OCI-LY3 (cell line): Measurements from ENCODE around the gene SLC30A1.
A peak's percentile ranks its signal among the peaks of the same experiment; 100 is the strongest.

ENCODE experiments used
- H2AFZ ChIP-seq: fragments of 200-600, 300-600 bp; shearing (Covaris generic); 2 replicates; pipeline ENCODE4 v1.6.0; 2014; ENCODE audit warnings: antibody characterized with exemption, low read depth, low read length
- H3K27ac ChIP-seq: fragments of 200-600, 300-600 bp; sonication (generic); 2 replicates; pipeline ENCODE4 v1.5.1; 2014; ENCODE audit warnings: mild to moderate bottlenecking, low read length, moderate library complexity, mixed read lengths
- H3K27me3 ChIP-seq: fragments of 200-600, 300-600 bp; sonication (generic); 2 replicates; pipeline ENCODE4 v1.6.1; 2014; ENCODE audit warnings: low read depth, low read length, mixed read lengths
- H3K36me3 ChIP-seq: fragments of 200-600, 300-600 bp; sonication (generic); replicated peaks from 2 replicates; pipeline ENCODE3; 2014; ENCODE audit warnings: low read depth, low read length, mixed read lengths
- H3K4me1 ChIP-seq: fragments of 300-600, 200-600 bp; sonication (generic); 2 replicates; pipeline ENCODE4 v1.6.1; 2014; ENCODE audit warnings: low read length, mixed read lengths
- H3K4me2 ChIP-seq: fragments of 200-600, 300-600 bp; sonication (generic); 2 replicates; pipeline ENCODE4 v1.6.1; 2014; ENCODE audit warnings: low read length, mixed read lengths
- H3K4me3 ChIP-seq: fragments of 300-600, 200-600 bp; sonication (generic); 2 replicates; pipeline ENCODE4 v1.5.1; 2014; ENCODE audit warnings: antibody characterized with exemption, mild to moderate bottlenecking, low read length, moderate library complexity
- H3K79me2 ChIP-seq: fragments of 300-600, 200-600 bp; shearing (Covaris generic); 2 replicates; pipeline ENCODE4 v1.6.1; 2014; ENCODE audit warnings: mild to moderate bottlenecking, low read length, mixed read lengths
- H3K9ac ChIP-seq: fragments of 300-600, 200-600 bp; shearing (Covaris generic); 2 replicates; pipeline ENCODE4 v1.6.0; 2014; ENCODE audit warnings: mild to moderate bottlenecking, low read length, moderate library complexity
- H3K9me3 ChIP-seq: fragments of 200-600, 300-600 bp; shearing (Covaris generic); 2 replicates; pipeline ENCODE4 v1.6.1; 2014; ENCODE audit warnings: low read length, mixed read lengths; ENCODE audit not compliant: insufficient read depth
- H4K20me1 ChIP-seq: fragments of 200-600, 300-600 bp; sonication (generic); 2 replicates; pipeline ENCODE4 v1.6.1; 2016; ENCODE audit warnings: low read length, mixed read lengths; ENCODE audit not compliant: insufficient read depth
- EZH2phosphoT487 ChIP-seq: fragments of 200-600 bp; shearing (Covaris generic); IDR thresholded peaks from 2 replicates; pipeline ENCODE4 v1.6.1; 2018; ENCODE audit warnings: antibody characterized with exemption, mixed run types, low read depth
- TF ChIP-seq, protein P1 (sequence below): fragments of 200-600, 300-600 bp; sonication (generic); IDR thresholded peaks from 2 replicates; pipeline ENCODE4 v1.5.1; 2014; ENCODE audit warnings: antibody characterized with exemption, low read length, low read depth

The SLC30A1 gene

DNA sequence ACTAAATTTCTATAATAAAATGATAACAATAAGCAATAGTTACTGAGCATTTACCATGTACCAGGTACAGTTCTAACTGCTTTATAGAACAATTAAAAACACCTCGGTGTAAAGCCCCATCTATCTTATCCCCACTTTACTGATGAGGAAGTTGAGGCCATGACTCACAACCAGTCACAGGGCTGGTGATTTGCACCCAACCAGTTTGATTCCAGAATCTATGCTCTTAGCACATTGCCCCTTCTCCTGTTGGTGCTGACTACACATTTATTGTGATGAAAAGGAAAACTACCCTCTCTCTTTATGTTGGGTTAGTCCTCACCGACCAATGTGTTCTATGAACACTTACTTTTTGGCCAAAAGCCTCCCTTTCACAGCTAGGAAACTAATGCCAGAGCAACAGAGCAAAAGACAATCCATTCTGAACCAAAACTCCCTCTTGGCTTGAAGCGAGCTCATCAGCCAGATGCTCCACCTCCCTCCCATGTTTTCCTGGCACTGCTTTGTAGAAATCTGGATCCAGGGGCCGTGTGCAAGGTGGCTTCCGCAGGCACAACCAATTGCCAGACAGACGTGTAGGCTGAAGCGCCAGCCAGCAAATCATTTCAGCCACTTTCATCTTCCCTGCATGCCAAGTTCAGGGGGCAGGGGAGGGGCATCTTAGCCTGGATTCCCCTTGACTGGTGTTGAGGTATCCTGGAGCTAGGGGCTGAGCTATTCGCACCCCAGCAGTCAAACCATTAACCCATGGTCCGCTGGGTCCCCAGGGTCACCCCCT is 32.0 kb upstream of the SLC30A1 start:
- peaks cover 6% of the 10 kb centered on the region for H3K4me1 ChIP-seq

DNA sequence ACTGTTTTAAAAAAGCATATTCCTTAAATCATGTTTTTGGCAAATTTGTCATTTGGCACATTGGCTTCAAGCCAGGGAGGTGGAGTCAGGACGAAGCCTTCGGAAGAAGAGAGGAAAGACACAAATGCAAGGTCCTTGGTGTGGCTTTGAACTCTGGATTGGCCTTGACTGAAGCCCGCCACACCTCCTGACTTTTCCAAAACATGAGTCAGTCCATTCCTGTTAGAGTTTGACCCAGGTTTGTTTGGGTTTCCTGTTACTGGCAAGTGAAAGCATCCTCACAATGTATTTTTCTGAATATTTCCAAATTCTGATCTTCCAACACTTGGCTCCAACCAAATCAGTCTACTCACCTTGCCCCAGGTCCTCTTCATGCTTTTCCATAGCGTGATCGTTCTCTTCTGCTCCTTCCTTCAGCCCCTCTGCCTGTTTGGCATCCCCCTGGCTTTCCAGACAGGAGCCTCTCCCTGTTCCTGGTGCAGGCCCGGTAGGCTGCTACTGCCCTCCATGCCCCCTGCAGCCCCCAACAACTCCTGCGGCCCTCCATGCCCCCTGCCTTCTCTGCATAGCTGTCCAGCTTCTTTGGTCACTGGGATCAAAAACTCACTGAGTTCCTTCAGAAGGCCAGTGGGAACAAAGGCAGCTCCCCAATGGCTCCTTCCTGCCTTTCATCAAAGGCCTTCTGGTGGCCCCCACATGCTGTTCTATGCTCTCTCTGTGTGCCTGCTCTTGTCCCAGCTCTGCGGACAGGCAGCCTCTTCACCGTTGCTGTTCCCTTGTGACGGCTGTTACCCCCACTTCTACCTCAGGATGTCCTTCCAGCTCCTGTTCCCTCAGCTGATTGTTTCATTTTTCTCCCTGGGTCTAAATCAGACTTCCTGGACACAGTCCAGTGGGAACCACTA is 30.4 kb upstream of the SLC30A1 start:
- no peaks in the 10 kb centered on the region for H3K27me3 ChIP-seq
- no peaks in the 10 kb centered on the region for H4K20me1 ChIP-seq
- H3K4me3 ChIP-seq, result no peak overlapping the region
- H3K79me2 ChIP-seq, result peaks cover 13% of the 10 kb centered on the region
- no peak overlapping the region for H3K27ac ChIP-seq
- H3K9ac ChIP-seq, result no peak overlapping the region
- H3K4me1 ChIP-seq, result peaks cover 17% of the 10 kb centered on the region
- TF ChIP-seq, protein P1, sequence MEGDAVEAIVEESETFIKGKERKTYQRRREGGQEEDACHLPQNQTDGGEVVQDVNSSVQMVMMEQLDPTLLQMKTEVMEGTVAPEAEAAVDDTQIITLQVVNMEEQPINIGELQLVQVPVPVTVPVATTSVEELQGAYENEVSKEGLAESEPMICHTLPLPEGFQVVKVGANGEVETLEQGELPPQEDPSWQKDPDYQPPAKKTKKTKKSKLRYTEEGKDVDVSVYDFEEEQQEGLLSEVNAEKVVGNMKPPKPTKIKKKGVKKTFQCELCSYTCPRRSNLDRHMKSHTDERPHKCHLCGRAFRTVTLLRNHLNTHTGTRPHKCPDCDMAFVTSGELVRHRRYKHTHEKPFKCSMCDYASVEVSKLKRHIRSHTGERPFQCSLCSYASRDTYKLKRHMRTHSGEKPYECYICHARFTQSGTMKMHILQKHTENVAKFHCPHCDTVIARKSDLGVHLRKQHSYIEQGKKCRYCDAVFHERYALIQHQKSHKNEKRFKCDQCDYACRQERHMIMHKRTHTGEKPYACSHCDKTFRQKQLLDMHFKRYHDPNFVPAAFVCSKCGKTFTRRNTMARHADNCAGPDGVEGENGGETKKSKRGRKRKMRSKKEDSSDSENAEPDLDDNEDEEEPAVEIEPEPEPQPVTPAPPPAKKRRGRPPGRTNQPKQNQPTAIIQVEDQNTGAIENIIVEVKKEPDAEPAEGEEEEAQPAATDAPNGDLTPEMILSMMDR, result no peak
- no peak for TF ChIP-seq EZH2phosphoT487
- H3K4me2 ChIP-seq, result no peak overlapping the region
- H3K9me3 ChIP-seq, result no peaks in the 10 kb centered on the region
- no peak overlapping the region for H2AFZ ChIP-seq
- H3K36me3 ChIP-seq, result peaks cover 6% of the 10 kb centered on the region

More for the DNA sequence above, 32.0 kb upstream of the SLC30A1 start:
- Histone ChIP-seq H3K4me2 (no peak overlapping the region), H3K36me3 (no peaks in the 10 kb centered on the region), H2AFZ (peak overlapping the region; percentile 36; the same call in 1 of the 2 replicates), H3K79me2 (peaks cover 2% of the 10 kb centered on the region; the same call in 1 of the 2 replicates), H3K27ac (no peak overlapping the region), H4K20me1 (no peaks in the 10 kb centered on the region), H3K27me3 (no peaks in the 10 kb centered on the region), H3K9ac (no peak overlapping the region), H3K4me3 (no peak overlapping the region), H3K9me3 (no peaks in the 10 kb centered on the region)
- no peak for TF ChIP-seq EZH2phosphoT487
- TF ChIP-seq, protein P1, result no peak

DNA sequence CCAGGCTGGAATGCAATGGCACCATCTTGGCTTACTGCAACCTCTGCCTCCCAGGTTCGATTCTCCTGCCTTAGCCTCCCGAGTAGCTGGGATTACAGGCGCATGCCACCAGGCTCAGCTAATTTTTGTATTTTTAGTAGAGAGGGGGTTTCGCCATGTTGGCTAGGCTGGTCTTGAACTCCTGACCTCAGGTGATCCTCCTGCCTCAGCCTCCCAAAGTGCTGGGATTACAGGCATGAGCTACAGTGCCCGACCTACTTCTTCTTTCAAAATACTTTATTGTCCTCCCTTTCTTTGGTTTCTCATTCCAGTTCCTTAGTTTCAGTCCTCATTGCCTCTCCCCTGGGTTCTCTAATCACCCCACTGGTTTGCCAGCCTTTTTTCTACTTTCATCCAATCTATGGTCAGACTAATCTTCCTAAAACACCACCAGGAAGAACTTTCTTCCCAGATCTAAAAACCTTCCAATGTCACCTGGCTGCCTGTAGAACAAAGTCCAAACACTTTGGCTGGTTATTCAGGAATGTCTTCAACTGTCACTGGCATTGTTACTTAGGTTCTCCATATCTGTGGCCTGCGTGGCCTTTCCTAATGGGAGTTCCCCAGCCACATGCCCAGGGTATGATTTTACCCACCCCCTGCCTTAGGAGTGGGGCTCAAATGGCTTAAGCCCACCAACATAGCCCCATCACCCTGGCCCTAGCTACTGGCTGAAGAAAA is 29.0 kb upstream of the SLC30A1 start:
- Histone ChIP-seq H3K27me3 (no peaks in the 10 kb centered on the region), H3K36me3 (peaks cover 6% of the 10 kb centered on the region), H3K9ac (no peak overlapping the region), H2AFZ (no peak overlapping the region), H3K4me3 (peak overlapping the region; percentile 84; the same call in 1 of the 2 replicates), H4K20me1 (no peaks in the 10 kb centered on the region), H3K9me3 (no peaks in the 10 kb centered on the region), H3K79me2 (peaks cover 13% of the 10 kb centered on the region), H3K27ac (no peak overlapping the region), H3K4me2 (peak overlapping the region; percentile 87), H3K4me1 (peaks cover 17% of the 10 kb centered on the region)
- TF ChIP-seq, protein P1, result no peak
- TF ChIP-seq EZH2phosphoT487, result no peak
